Measurements from ENCODE around the gene CERS5.
"Not testable (repeated sequence)": the region's sequence is repeated elsewhere in the genome, so short reads cannot be mapped to it uniquely, and the experiment has no call there.

CERS5 gene

DNA sequence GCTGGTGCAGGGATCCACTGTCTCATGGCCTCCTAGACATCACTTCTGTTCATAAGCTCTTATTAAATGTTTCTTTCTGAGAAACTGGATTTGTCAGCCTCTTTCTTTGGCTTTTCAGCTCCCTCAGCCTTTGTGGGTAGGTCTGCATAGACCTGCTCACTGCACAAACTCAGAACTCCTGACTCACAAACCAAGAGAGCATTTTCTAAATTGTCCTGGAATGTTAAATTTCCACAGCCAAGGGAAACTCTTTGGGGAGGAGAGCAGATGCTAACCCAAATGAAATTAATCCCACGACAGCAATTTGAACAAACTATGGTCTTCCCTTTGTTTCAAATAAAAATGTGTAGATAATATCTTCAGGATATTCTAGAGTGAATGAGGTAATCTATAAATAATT lies 19.5 kb upstream of the CERS5 start:
- no peak for DNase-seq

DNA sequence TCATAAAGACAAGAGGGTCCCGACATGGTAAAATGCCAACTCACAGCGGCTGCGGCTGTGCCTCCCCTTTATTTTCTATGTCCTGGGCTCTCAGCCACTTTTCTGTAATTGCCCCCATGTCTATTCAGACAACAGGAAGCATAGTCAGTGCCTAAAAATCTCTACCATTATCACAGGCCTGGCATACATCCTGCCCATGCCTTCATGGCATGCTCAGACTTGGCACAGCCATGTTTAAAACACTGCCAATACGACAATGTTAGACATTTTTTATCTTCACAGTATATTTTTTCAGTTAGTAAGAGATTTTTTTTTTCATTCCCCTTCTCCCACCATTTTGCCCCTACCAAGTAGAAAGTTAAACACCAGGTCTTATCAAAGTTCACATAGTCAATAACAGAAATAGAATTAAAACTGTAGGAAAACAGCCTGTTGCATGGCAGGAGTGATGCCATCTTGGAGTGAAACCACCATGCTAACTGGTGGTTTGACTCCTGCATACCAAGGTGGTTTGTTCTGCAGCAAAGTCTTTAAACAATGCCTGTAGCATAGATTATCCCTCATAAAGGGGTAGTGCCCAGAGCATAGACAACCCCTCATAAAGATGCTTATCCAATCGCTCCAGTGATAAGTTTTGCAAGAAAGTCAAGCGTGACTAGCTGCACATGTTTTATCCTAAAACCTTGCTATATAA lies 18.9 kb upstream of the CERS5 start:
- no peak for DNase-seq

DNA sequence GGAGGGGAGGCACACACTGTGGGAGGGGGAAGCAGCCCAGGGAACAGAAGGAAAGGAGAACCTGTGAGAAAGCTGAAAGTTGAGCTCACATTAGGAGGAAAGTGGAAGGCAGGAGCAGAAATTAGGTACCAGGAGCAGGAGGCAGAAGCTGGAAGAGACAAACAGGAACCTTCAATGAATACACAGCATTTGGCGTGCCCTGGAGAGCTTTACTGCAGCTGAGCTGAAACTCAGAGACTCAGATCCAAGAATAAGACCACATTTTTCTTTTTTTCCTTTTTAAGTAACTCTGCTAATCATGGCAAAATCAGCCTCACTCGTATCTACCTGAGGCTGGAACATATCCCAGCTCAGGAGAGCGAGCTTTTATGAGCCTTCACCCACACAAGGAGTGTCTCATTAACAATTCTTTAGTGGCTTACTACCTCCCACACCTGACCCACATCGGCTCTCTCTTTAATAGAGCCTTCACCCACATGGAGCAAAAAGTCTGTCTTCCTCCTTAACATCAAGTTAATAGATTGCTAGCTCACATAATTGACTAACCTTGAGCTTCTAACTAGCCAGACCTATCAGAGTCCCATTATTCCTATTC lies 18.2 kb upstream of the CERS5 start:
- no peak for DNase-seq

DNA sequence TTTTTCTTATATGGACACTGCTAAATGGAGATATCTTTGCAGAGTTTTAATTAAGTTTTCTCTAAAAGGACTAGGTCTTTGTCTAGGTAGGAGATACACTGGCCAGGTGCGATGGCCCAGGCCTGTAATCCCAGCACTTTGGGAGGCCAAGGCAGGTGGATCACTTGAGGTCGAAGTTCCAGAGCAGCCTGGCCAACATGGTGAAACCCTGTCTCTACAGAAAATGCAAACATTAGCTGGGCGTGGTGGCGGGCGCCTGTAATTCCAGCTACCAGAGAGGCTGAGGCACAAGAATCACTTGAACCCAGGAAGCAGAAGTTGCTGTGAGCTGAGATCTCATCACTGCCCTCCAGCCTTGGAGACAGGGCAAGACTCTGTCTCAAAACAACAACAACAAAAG lies 17.1 kb upstream of the CERS5 start:
- no peak for DNase-seq

DNA sequence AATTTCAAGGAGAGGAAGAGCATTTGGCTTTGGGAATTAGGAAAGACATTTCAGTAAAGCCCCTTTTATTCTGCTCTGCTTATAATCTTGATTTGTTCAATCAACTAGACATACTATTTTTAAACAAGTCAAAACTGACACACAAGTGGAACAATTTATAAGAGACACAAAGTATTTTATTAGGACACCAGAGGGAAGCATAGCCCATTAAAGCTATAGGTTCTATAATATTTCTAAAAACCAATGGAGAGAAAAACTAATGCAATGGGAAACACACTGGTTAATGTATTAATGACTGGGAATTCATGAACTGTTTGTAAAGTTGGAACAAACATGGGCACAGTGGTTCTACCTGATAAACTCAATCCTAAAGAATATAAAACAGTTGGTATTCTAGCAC lies 15.3 kb upstream of the CERS5 start:
- no peak for DNase-seq

DNA sequence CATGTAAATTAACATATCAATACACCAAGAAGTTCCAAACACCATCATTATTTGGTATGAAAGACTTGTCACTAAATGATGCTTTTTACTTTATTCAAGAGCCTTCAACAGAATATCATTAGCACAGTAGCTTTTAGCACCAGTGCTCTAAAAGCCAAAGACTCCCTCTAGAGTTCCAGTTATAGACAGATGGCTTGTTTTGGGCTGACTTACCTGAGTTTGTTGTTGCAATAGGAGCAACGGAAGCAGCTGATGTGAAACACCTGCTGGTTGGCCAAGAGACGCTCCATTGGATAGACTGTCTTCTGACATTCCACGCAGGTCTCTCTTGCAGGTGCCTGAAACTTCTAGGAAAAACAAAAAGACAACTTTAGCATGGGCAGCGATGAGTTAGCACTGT lies 14.5 kb upstream of the CERS5 start:
- DNase-seq, result no peak

DNA sequence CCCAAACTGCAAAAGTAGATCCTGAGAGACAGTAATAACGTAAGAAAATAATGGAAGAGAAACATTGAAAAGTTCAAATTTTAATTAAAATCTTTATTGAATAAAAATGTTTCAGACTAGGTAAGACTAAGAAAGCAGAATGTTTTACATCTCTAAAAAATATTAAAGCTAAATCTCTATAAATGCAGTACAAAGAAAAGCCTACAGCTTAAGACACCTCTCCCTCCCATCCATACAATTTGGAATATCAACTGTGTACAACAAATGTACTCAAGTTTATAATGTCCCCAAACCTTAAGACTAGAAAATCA lies 8.5 kb upstream of the CERS5 start:
- no peak for DNase-seq

DNA sequence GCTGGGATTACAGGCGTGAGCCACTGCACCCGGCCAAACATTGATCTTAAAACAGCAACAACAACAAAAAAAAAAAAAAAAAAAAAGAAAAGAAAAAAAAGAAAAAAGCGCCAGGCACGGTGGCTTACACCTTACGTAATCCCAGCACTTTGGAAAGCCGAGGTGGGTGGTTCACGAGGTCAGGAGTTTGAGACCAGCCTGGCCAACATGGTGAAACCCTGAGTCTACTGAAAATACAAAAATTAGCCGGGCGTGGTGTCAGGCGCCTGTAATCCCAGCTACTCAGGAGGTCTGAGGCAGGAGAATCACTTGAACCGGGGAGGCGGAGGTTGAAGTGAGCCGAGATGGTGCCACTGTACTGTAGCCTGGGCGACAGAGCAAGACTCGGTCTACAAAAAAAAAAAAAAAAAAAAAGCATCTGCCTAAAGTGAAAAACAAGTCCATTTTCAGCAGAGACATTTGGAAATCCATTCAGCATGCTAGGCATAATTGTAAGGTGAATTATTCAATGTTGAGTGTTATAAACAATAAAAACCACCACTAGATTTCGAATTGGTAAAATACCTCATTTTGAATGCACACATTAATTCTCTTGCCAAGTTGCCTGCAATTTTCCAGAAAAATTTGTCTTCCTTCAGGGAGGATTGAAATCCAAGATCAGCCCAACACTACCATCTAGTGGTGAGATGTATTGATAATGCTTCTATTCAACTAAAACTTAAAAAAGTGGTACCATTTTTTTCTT lies 8.0 kb upstream of the CERS5 start:
- DNase-seq, result peak; percentile 34

DNA sequence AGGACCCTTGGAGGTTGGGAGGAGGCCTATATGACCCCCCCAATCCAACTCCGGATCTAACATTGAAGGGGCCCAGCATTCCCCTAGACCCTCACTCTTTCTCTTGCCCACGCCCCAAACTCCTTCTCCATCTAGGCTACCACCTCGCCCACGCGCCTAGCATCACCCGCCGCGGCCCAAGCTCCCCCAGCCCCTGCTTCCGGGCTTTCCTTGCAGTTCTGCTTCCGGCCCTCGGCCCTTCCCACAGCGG lies 445 bp downstream of the CERS5 start:
- no peak for DNase-seq

DNA sequence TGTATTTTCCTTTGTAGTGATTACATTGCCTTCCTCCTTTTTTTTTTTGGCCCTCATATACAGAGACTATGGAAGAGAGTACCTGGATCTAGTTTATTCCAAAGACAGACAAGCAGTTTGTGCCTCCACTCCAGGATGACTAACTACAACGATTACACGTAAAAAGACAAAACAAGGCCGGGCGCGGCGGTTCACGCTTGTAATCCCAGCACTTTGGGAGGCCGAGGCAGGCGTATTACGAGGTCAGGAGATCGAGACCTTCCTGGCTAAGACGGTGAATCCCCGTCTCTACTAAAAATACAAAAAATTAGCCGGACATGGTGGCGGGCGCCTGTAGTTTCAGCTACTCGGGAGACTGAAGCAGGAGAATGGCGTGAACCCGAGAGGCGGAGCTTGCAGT lies 2.2 kb downstream of the CERS5 start:
- DNase-seq, result no peak

DNA sequence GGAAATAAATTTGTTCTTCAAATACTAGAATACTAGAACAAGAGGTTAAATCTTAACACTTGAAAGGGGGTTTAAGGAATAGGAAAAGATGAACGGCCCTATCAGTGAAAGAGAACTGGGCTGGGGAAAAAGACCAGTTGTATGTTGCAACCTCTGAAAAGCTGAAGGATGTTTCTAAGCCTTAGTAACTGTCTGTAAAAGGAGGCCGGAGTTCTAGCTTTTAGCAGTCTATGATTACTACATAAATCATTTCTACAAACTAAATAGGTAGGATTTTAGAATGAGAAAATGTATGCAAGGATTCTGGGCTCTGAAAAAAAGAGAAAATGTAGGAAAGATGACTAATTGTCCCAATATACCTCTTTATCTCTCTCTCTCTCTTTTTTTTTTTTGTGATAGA lies 4.9 kb downstream of the CERS5 start:
- no peak for DNase-seq

DNA sequence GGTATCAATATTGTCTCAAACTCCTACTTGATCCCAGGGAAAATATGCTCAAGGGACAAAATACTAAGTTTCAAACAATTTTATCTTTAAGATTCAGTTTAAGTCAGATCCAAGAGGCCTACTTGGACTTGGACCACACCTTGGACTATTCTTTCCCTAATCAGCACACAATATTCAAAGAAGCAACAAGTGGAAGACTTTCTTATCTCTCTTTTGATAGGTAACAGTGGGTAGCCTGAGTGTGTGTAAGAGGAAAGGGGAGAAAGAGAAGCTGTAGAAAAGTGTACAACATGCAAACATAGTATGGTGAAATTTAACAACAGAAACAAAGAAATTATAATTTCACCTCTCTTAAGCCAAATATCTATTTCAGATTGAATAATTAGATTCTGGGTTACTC lies 6.5 kb downstream of the CERS5 start:
- no peak for DNase-seq

DNA sequence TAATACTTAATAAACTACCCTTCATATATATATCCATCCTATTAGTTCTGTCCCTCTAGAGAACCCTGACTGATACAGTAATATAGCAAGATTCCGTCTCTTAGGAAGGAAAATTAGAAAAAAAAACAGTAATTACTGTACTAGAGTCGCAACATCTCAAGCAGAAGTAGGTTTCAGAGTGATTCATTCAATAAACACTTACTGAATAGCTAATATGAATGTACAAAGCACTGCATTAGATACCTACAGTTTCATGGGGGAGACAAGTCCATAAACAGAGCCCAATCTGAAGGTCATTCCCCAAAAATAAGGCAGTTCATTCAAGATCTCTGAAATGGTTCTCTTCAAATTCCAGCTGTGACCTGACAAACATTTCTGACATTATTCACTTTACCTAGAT lies 9.9 kb downstream of the CERS5 start:
- DNase-seq, result no peak

DNA sequence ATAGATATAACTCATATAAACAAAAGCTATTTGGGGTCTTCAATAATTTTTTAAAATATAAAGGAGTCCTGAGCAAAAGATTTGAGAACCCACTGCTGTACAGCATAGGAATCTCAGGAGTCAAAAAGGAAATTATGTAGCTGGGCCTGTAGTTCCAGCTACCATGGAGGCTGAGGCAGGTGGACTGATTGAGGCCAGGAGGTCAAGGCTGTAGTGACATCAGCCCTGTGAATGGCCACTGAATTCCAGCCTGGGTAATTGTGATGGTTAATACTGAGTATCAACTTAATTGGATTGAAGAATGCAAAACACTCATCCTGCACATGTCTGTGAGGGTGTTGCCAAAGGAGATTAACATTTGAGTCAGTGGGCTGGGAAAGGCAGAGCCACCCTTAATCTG lies 10.5 kb downstream of the CERS5 start:
- DNase-seq, result no peak

DNA sequence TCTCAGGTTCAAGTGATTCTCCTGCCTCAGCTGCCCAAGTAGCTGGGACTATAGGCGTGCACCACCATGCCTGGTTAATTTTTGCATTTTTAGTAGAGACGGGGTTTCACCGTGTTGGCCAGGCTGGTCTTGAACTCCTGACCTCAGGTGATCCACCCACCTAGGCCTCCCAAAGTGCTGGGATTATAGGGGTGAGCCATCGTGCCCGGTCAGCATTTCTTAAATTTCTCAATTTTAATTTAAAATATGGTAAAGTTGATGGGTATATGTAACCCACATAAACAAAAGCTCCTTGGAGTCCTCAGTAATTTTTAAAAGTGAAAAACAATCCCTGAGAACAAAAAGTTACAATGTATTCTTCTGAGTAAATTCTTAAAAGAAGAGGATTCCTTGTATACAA lies 12.2 kb downstream of the CERS5 start:
- not testable (repeated sequence) for DNase-seq

DNA sequence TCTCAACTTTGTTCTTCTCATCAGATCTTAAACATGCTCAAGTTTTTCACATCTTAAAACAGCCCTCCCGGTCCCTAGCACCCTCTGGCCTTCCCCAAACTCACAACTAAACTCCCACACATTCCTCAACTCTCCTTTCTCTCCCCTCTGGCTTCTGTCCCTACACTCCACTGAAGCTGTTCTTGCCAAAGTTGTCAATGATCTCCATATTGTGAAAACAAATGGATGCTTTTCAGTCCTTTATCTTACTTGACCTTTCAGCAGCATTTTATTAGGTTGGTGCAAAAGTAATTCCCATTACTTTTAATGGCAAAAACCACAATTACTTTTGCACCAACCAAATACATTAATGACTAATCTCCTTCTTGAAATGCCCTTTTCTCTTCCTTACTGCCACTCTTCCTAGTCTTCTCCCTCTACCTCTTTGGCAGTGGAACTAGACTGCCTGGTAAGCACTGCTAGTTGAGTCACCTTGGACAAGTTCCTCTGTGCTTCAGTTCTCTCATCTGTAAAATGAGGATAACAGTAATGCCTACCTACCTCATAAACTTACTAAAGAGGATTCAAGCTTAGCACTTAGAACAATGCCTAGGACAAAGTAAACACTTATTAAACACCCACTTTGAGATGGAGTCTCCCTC lies 16.0 kb downstream of the CERS5 start:
- DNase-seq, result no peak

DNA sequence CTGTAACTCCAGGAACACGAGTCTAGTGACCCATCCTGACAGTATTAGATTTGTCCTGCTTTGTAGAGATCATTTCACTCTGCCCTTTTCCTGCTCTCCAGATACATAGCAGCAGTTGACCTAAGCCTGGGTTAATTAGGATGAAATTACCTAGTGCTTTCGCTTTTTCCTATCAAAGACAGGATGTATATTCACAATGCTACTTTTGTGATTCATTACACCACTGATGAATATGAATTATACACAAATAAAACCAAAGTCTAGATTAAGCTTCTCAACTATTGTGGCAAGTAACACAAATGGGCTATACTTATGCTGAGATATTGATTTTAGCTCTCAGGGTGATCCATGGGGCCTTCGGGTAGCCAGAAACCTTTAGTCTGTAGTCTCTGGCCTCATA lies 17.9 kb downstream of the CERS5 start:
- DNase-seq, result no peak

DNA sequence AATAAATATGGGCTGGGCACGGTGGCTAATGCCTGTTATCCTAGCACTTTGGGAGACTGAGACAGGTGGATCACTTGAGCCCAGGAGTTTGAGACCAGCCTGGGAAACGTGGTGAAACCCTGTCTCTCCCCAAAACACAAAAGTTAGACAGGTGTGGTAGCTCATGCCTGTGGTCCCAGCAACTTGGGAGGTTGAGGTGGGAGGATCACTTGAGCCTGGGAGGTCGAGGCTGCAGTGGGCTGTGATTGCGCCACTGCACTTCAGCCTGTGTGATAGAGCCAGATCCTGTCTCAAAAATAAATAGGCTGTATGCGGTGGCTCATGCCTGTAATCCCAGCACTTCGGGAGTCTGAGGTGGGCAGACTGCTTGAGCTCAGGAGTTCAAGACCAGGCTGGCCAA lies 19.2 kb downstream of the CERS5 start:
- DNase-seq, result not testable (repeated sequence)

DNA sequence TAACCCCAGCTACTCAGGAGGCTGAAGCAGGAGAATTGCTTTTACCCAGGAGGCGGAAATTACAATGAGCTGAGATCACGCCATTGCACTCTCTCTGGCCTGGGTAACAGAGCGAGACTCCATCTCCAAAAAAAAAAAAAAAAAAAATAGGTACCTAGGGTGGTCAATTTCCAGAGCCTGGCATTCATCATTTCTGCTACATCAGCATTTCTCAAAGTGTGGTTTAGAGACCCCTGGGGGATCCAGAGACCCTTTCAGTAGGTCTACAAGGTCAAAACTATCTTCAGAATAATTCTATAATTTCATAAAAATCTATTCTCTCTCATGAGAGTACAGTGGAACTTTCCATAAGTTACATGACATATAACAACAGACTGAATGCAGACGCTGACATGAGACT lies 19.9 kb downstream of the CERS5 start:
- DNase-seq, result no peak

DNA sequence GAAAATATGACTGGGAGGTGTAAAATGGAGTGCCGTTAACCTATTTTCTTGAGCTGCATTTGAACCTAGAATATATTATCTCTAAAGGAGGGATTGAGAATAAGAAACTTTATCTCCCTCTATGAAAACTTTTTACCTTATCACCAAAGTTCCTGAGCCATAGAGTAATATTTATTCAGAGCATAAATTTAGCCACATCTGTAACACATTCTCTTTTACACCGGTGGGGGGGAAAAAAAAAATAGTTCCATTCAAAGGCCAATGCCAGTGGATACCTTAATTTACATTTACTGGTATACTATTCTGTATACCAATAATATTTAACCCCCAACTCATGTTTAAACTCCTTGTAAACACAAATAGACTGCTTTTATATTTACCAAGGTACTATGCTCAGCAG lies 21.7 kb downstream of the CERS5 start:
- no peak for DNase-seq

DNA sequence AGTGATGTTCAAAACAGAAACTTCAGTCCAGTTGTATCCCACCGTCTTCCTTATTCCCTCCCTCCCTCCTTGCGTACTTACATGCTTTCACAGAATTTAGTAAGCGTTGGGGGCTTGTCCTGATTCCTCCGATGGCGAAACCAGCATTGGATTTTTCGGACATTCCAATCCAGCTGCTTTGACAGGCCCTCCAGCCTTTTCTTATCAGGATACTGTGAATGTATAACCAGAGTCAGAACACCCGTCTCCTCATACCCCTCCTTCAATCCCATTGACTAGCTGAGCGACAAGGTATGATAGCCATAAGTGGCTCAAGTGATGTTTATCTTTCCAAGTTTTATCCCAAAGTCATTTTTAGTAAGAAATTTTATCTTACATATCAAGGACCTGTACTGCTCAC lies 24.2 kb downstream of the CERS5 start:
- DNase-seq, result no peak

DNA sequence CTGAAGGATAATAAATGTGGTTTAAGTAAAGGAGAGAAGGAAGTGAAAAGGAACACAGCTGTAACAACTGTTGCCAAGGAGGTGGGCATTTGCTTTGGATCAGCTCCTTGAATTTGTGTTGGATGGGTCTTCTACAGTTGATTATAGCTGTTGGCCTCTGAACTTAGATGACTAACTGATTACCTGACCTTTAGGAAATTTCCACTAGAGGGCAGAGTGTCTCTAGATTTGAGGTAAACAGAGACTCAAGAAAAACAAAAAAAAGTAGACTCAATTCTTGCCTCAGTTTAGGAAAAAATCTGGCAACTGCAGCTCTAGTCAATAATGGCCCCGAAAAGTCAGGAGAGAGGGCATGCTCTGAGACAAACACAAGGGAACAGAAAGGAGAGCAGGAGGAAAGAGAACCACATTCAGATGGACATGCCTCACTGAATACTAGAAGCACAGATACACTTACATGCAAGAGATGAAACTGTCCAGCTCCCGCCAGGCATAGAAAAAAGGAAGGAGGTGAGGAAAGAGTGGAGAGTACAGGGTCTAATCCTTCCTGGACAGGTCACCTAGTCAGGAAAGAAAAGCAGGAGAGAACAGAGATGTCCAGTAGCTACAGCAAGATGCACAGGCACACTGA lies 34.5 kb downstream of the CERS5 start:
- no peak for DNase-seq

DNA sequence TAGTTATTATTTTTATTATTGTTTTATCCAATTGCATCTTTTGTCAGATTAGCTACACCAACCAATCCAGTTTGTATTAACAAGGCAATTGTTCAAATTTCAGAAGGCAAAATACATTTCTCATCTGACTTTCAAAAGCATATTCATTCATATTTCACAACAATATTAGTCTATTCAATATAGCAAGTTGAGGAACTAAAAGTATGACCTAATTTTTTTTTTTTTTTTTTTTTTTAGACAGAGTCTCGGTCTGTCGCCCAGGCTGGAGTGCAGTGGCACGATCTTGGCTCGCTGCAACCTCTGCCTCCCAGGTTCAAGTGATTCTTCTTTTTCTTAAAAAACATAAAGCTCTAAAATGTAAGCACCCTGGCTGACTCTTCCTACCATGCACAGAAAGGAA lies 37.9 kb downstream of the CERS5 start:
- no peak for DNase-seq

DNA sequence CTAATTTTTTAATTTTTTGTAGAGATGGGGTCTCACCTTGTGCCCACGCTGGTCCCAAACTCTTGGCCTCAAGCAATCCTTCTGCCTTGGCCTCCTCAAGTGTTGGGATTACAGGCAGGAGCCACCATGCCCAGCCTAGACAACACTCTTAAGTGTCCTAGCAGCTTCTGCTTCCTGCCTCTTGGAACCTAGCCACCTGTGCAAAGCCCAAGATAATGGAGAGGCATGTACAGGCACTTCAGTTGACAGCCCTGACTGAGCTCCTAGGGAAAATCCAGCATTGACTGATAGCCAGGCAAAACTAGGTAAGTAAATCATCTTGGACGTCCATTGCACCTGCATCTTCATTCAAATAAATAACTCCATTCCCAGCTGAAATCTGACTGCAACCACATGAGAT lies 39.6 kb downstream of the CERS5 start:
- DNase-seq, result peak; percentile 86

Measured in NCI-H2029 treated with DMSO at 0.1 percent for 48 hours (cell line).